ENCODE measurements around the gene MLYCD.

DNA sequence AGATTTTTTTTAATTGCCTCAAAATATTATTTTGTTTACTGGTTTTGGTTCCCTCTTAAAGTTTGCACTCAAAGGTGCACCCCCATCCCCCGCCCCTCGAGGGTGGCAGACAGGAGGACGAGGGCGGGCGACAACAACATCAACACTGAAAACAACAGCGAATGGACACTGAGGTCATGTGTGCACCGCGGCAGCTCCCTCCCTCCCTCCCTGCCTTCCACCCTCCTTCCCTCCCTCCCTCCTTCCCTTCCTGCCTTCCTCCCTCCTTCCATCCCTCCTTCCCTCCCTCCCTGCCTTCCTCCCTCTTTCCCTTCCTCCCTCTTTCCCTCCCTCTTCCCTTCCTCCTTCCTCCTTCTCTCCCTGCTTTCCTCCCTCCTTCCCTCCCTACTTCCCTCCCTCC, 52.6 kb downstream of the MLYCD start:
- TF ChIP-seq GATA3 (IDR thresholded peaks at IDR 0.05; ENCODE audit: low read depth, low read length), result no peak
- no peak for TF ChIP-seq GATA2 (IDR thresholded peaks at IDR 0.05; ENCODE audit: low read depth, low read length)
